PFSK-1 (cell line): ENCODE data around the gene TIMM23. TPM values are rescaled to one million over a fixed set of nuclear protein-coding genes. Genes with fewer than 3 reads are reported as not detected.

Experiments
- FOXP2 ChIP-seq: optimal IDR thresholded peaks from 2 replicates; pipeline ENCODE3; 2011; ENCODE audit warnings: borderline replicate concordance, control low read depth, inconsistent platforms; ENCODE audit not compliant: insufficient read depth; ENCODE audit errors: extremely low read length, extremely low read depth
- POLR2AphosphoS5 ChIP-seq: IDR thresholded peaks from 2 replicates; pipeline ENCODE4 v1.6.1; 2012; ENCODE audit warnings: low read depth, mild to moderate bottlenecking, control low read depth, low read length, moderate library complexity
- REST ChIP-seq, 2 experiments: IDR thresholded peaks; 2 replicates each; pipeline versions ENCODE4 v1.6.1 to v1.8.0; 2011 to 2012; ENCODE audit warnings: low read depth in 2 of 2, low read length in 2 of 2, control low read depth in 1 of 2, inconsistent platforms in 1 of 2, mild to moderate bottlenecking in 1 of 2, moderate library complexity in 1 of 2; ENCODE audit not compliant: insufficient read depth in 1 of 2
- SIN3A ChIP-seq: IDR thresholded peaks from 2 replicates; pipeline ENCODE4 v1.6.1; 2012; ENCODE audit warnings: mild to moderate bottlenecking, low read length, moderate library complexity, borderline replicate concordance; ENCODE audit not compliant: insufficient read depth
- TAF1 ChIP-seq: IDR thresholded peaks from 2 replicates; pipeline ENCODE4 v1.6.1; 2012; ENCODE audit warnings: low read length, control low read depth, borderline replicate concordance; ENCODE audit not compliant: insufficient read depth
- polyA plus RNA-seq: library from polyadenylated mRNA; unstranded; fragments of >200 nt; gene quantifications from one replicate; pipeline ENCODE4 v1.2.1, GENCODE V29; 2012; ENCODE audit warnings: low read depth, missing spikeins; ENCODE audit not compliant: insufficient read length

TIMM23 gene
- polyA plus RNA-seq = 73.4 TPM

GRCh38 chr10:45972106-45972812 lies at the start of gene TIMM23:
TSS of gene TIMM23 (plus strand) at chr10:45972489. CDS start at chr10:45972625, 136 bp downstream.
- TF ChIP-seq POLR2AphosphoS5 = peak; percentile 66
- peak; percentile 69; the same call in 1 of the 2 replicates for TF ChIP-seq TAF1
- 0 out of 4 replicates have a peak, but pooled peaks of 1 of the 2 experiments have one; percentile 2 for TF ChIP-seq REST (IDR thresholded peaks at IDR 0.05; ENCODE audit: insufficient read depth in 1 of 2, low read depth in 2 of 2, low read length in 2 of 2)

- TF ChIP-seq SIN3A = no peak
- no peak for TF ChIP-seq REST (IDR thresholded peaks at IDR 0.05; ENCODE audit: insufficient read depth in 1 of 2, low read depth in 2 of 2, low read length in 2 of 2)
- no peak for TF ChIP-seq FOXP2
- no peak for TF ChIP-seq POLR2AphosphoS5
- TF ChIP-seq TAF1 = no peak
Measured at GRCh38 chr10:45997557-45997956, 25.3 kb downstream of the TIMM23 start.

GRCh38 chr10:45997994-45998763 lies 25.9 kb downstream of the TIMM23 start:
- TF ChIP-seq SIN3A (no peak), FOXP2 (no peak), REST (IDR thresholded peaks at IDR 0.05; ENCODE audit: insufficient read depth in 1 of 2, low read depth in 2 of 2, low read length in 2 of 2) (no peak), POLR2AphosphoS5 (no peak), TAF1 (no peak)

GRCh38 chr10:46000538-46000937 lies 28.2 kb downstream of the TIMM23 start:
- TF ChIP-seq TAF1 (no peak), SIN3A (no peak), FOXP2 (no peak), REST (IDR thresholded peaks at IDR 0.05; ENCODE audit: insufficient read depth in 1 of 2, low read depth in 2 of 2, low read length in 2 of 2) (no peak), POLR2AphosphoS5 (no peak)
